HG03135 (cell line): ENCODE data around the gene EFCAB10.
"Not testable (repeated sequence)": the region's sequence is repeated elsewhere in the genome, so short reads cannot be mapped to it uniquely, and the experiment has no call there.

Source experiments
- ATAC-seq: cut with Tn5 transposase; IDR thresholded peaks from one replicate; pipeline ENCODE4 v1.9.1; 2021; ENCODE audit warnings: mild to moderate bottlenecking, moderate library complexity; ENCODE audit not compliant: unreplicated experiment

Gene EFCAB10

GRCh38 chr7:105531792-105532671, 49.3 kb downstream of the EFCAB10 start, which contains the start of gene RINT1:
TSS of gene RINT1 (plus strand) at chr7:105532201. CDS start at chr7:105532316, 115 bp downstream.
- ATAC-seq, result peak; percentile 93

- no peak for ATAC-seq
Observed at GRCh38 chr7:105530546-105530945, 50.7 kb downstream of the EFCAB10 start.

GRCh38 chr7:105530126-105530525, 51.2 kb downstream of the EFCAB10 start:
- ATAC-seq, result no peak

- ATAC-seq, result not testable (repeated sequence)
Observed at GRCh38 chr7:105527737-105528136, 53.6 kb downstream of the EFCAB10 start.

- no peak for ATAC-seq
Observed at GRCh38 chr7:105524840-105525239, 56.5 kb downstream of the EFCAB10 start.

- not testable (repeated sequence) for ATAC-seq
Observed at GRCh38 chr7:105524423-105524822, 56.9 kb downstream of the EFCAB10 start.

GRCh38 chr7:105521717-105522463, 59.4 kb downstream of the EFCAB10 start, which contains the start of gene PUS7:
TSS of gene PUS7 (minus strand) at chr7:105522271. CDS start at chr7:105508512, 13,759 bp downstream.
- peak; percentile 86 for ATAC-seq

- ATAC-seq, result peak; percentile 36
Observed at GRCh38 chr7:105521027-105521716, 60.1 kb downstream of the EFCAB10 start.

GRCh38 chr7:105520620-105521019, 60.7 kb downstream of the EFCAB10 start:
- not testable (repeated sequence) for ATAC-seq

- ATAC-seq, result no peak
Observed at GRCh38 chr7:105519353-105519752, 61.9 kb downstream of the EFCAB10 start.

GRCh38 chr7:105515610-105516009, 65.7 kb downstream of the EFCAB10 start:
- ATAC-seq, result not testable (repeated sequence)
